ENCODE measurements around the gene CHMP4A. TPM values are rescaled to one million over a fixed set of nuclear protein-coding genes. Genes with fewer than 3 reads are reported as not detected.
A peak's percentile ranks its signal among the peaks of the same experiment; 100 is the strongest.

Gene CHMP4A
- total RNA-seq, 1 experiment from 2014 or later: 32.7 TPM

DNA sequence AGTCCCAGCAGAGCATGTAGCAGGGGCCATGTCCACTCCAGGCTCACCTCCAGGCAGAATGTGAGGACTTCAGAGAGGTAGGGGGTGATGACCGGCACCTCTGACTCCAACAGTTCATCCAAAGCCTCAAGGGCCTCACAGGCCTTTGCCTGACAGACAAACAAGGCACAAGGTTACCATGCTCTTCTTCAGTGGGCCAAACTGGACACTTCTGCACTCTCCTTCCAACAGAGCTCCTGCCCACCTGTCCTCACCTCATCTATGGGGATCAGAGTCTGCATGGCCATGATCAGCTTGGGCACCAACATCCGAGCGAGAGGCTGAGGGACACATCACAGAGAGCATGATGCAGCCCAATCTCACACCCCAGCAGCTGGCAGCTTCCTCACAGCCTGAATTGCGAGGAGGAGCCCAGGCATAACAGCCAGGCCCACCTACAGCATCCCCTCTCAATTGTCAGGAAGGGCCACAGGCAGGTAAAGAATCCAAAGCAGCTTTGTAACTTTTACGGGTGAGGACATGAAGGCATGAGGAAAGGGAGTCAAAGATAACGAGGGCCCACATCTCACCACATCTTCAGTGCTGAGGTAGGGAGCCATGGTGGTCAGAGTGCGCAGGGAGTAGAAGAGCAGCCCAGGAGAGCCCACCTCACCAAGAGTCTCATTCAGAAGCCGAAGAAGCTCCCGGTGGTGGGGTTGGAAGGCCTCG is 26.3 kb downstream of the CHMP4A start:
- POLR2A ChIA-PET: no interaction called here
- DNase-seq (ENCODE audit: low spot score): no peak
- H3K9me3 Mint-ChIP-seq: no peaks in the 10 kb centered on the region
- H3K27ac Mint-ChIP-seq: no peak overlapping the region
- no peaks in the 10 kb centered on the region for H3K27me3 Mint-ChIP-seq (ENCODE audit: low read depth)
- ATAC-seq: no peak
- CTCF ChIA-PET: interaction anchor here (3.3 kb wide), 1 partner anchor 26 kb away, joined by 24 read pairs; the partner anchor contains the start of gene IRF9
- peaks cover 33% of the 10 kb centered on the region for H3K36me3 Mint-ChIP-seq
- H3K4me3 Mint-ChIP-seq: peak overlapping the region; percentile 89
- H3K4me1 Mint-ChIP-seq: peaks cover 16% of the 10 kb centered on the region
- TF ChIP-seq FOXJ3 (CRISPR knock-in tag; IDR thresholded peaks at IDR 0.05; ENCODE audit: borderline replicate concordance): no peak
- TF ChIP-seq ZNF263 (CRISPR knock-in tag; IDR thresholded peaks at IDR 0.05; ENCODE audit: low read depth): no peak
- no peak for TF ChIP-seq SOX15 (CRISPR knock-in tag; IDR thresholded peaks at IDR 0.05)
- TF ChIP-seq FOXP4 (CRISPR knock-in tag; IDR thresholded peaks at IDR 0.05): no peak
- TF ChIP-seq NFE2L1 (CRISPR knock-in tag; IDR thresholded peaks at IDR 0.05): no peak
- no peak for TF ChIP-seq ZNF232 (CRISPR knock-in tag; IDR thresholded peaks at IDR 0.05)
- TF ChIP-seq RELA (CRISPR knock-in tag; IDR thresholded peaks at IDR 0.05; ENCODE audit: borderline replicate concordance): no peak
- TF ChIP-seq, protein P1, sequence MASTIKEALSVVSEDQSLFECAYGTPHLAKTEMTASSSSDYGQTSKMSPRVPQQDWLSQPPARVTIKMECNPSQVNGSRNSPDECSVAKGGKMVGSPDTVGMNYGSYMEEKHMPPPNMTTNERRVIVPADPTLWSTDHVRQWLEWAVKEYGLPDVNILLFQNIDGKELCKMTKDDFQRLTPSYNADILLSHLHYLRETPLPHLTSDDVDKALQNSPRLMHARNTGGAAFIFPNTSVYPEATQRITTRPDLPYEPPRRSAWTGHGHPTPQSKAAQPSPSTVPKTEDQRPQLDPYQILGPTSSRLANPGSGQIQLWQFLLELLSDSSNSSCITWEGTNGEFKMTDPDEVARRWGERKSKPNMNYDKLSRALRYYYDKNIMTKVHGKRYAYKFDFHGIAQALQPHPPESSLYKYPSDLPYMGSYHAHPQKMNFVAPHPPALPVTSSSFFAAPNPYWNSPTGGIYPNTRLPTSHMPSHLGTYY (CRISPR knock-in tag; IDR thresholded peaks at IDR 0.05): no peak
- TF ChIP-seq, protein P2, sequence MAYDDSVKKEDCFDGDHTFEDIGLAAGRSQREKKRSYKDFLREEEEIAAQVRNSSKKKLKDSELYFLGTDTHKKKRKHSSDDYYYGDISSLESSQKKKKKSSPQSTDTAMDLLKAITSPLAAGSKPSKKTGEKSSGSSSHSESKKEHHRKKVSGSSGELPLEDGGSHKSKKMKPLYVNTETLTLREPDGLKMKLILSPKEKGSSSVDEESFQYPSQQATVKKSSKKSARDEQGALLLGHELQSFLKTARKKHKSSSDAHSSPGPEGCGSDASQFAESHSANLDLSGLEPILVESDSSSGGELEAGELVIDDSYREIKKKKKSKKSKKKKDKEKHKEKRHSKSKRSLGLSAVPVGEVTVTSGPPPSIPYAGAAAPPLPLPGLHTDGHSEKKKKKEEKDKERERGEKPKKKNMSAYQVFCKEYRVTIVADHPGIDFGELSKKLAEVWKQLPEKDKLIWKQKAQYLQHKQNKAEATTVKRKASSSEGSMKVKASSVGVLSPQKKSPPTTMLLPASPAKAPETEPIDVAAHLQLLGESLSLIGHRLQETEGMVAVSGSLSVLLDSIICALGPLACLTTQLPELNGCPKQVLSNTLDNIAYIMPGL (CRISPR knock-in tag; IDR thresholded peaks at IDR 0.05): no peak
- TF ChIP-seq, protein P3, sequence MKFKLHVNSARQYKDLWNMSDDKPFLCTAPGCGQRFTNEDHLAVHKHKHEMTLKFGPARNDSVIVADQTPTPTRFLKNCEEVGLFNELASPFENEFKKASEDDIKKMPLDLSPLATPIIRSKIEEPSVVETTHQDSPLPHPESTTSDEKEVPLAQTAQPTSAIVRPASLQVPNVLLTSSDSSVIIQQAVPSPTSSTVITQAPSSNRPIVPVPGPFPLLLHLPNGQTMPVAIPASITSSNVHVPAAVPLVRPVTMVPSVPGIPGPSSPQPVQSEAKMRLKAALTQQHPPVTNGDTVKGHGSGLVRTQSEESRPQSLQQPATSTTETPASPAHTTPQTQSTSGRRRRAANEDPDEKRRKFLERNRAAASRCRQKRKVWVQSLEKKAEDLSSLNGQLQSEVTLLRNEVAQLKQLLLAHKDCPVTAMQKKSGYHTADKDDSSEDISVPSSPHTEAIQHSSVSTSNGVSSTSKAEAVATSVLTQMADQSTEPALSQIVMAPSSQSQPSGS (CRISPR knock-in tag; IDR thresholded peaks at IDR 0.05; ENCODE audit: borderline replicate concordance, low read depth): no peak
- no peak for TF ChIP-seq ZNF281 (CRISPR knock-in tag; IDR thresholded peaks at IDR 0.05)
- TF ChIP-seq SMAD3 (CRISPR knock-in tag; IDR thresholded peaks at IDR 0.05; ENCODE audit: borderline replicate concordance): no peak
- no peak for TF ChIP-seq PRDM15 (CRISPR knock-in tag; IDR thresholded peaks at IDR 0.05)
- TF ChIP-seq, protein P4, sequence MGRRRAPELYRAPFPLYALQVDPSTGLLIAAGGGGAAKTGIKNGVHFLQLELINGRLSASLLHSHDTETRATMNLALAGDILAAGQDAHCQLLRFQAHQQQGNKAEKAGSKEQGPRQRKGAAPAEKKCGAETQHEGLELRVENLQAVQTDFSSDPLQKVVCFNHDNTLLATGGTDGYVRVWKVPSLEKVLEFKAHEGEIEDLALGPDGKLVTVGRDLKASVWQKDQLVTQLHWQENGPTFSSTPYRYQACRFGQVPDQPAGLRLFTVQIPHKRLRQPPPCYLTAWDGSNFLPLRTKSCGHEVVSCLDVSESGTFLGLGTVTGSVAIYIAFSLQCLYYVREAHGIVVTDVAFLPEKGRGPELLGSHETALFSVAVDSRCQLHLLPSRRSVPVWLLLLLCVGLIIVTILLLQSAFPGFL (CRISPR knock-in tag; IDR thresholded peaks at IDR 0.05; ENCODE audit: borderline replicate concordance): no peak
- no peak for TF ChIP-seq IRF2 (CRISPR knock-in tag; IDR thresholded peaks at IDR 0.05; ENCODE audit: borderline replicate concordance, low read depth)
- TF ChIP-seq AR (CRISPR knock-in tag; IDR thresholded peaks at IDR 0.05): no peak
